Esophagus (tissue), 2 donors: Measurements from ENCODE around the gene PLA2G3. TPM values are rescaled to one million over a fixed set of nuclear protein-coding genes. Genes with fewer than 3 reads are reported as not detected.
A peak's percentile ranks its signal among the peaks of the same experiment; 100 is the strongest.

Experiments
- H3K27ac ChIP-seq, 2 donors: one replicate each; pipeline ENCODE4 v1.5.1; 2013; ENCODE audit warnings: low read depth in 2 of 2, mild to moderate bottlenecking in 2 of 2, inconsistent platforms in 1 of 2, low read length in 1 of 2, moderate library complexity in 1 of 2
- H3K27me3 ChIP-seq, 2 donors: one replicate each; pipeline ENCODE4 v1.6.1; 2013; ENCODE audit warnings: low read length in 2 of 2, control low read depth in 1 of 2, mild to moderate bottlenecking in 1 of 2; ENCODE audit not compliant: insufficient read depth in 2 of 2, control insufficient read depth in 1 of 2
- H3K36me3 ChIP-seq, 2 donors: one replicate each; pipeline ENCODE4 v1.6.1; 2013; ENCODE audit warnings: low read length in 1 of 2; ENCODE audit not compliant: control insufficient read depth in 2 of 2, insufficient read depth in 2 of 2
- H3K4me1 ChIP-seq, 2 donors: one replicate each; pipeline ENCODE4 v1.6.1; 2013; ENCODE audit warnings: low read length in 1 of 2; ENCODE audit not compliant: control insufficient read depth in 2 of 2, insufficient read depth in 2 of 2
- H3K4me3 ChIP-seq, 2 donors: one replicate each; pipeline ENCODE4 v1.5.1; 2013; ENCODE audit warnings: low read length in 2 of 2, mild to moderate bottlenecking in 2 of 2, low read depth in 1 of 2, moderate library complexity in 1 of 2
- H3K9me3 ChIP-seq, 2 donors: one replicate each; pipeline ENCODE4 v1.6.1; 2013; ENCODE audit warnings: mild to moderate bottlenecking in 2 of 2, low read depth in 1 of 2, low read length in 1 of 2, moderate library complexity in 1 of 2; ENCODE audit not compliant: control insufficient read depth in 2 of 2, insufficient read depth in 1 of 2
- WGBS, 2 donors: extraction: QIAGEN DNeasy Blood & Tissue Kit; methylation state at CpG; one replicate each; pipeline ENCODE4 v1.1.7; 2013; 5-methylcytosine and 5-hydroxymethylcytosine counted together
- polyA plus RNA-seq, 2 donors: library from polyadenylated mRNA; stranded (reverse); fragments of 200-250 nt; gene quantifications; one replicate each; pipeline ENCODE4 v1.2.3, GENCODE V29; 2013
- donor health status: healthy with polysubstance abuse.
- donor health status: Bipolar disorder and iron deficiency.

PLA2G3 gene
- polyA plus RNA-seq, 2 donors, result 5.3 to 13.1 TPM

DNA sequence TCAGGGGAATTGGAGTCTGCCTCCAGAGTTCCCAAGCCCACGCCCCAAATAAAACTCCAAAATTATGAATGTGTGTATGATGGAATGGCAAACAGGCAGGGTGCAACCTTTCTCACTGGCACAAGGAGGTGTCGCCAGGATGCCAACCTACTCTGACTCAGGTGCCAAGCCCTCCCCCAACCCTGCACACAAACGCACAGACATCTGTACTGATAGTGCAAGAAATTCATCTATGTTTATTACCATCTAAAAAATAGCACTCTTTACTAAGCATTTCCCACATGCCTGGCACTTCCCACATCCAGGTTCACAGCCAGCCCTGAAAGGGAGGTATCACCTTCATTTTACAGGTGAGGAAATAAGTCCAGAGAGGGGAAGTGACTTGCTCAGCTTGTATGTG, 1.2 kb downstream of the PLA2G3 start:
- WGBS, 2 donors, result 55 to 59% methylated on average over 3 of the region's 3 CpGs
- Histone ChIP-seq H3K9me3 (peaks cover 0 to 2% of the 10 kb centered on the region in 2 donors), H3K4me1 (peaks cover 8 to 43% of the 10 kb centered on the region in 2 donors), H3K27me3 (no peaks in the 10 kb centered on the region), H3K4me3 (peak overlapping the region in 1 of 2 donors; percentile 36), H3K36me3 (peaks cover 0 to 1% of the 10 kb centered on the region in 2 donors), H3K27ac (no peak overlapping the region)

DNA sequence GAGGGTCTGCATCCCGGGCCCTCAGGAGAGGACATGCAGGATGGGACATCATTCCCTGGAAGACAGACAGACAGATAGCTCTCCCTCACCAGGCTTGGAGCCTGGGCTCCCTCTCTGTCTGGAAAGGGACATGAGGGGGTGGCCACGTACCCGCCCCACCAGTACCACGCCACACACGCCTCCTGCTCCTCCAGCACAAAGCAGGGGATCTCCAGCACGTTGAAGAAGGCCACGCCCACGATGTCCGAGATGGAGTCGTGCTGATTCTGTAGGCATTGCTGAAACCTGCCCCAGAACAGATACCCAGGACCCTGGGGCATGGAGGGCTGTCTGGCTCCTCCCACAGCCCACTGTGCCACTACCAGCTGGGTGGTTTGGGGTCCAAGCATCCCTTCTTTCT, 2.2 kb downstream of the PLA2G3 start:
- H3K9me3 ChIP-seq, result peaks cover 0 to 2% of the 10 kb centered on the region in 2 donors
- peaks cover 0 to 1% of the 10 kb centered on the region in 2 donors for H3K36me3 ChIP-seq
- no peak overlapping the region for H3K4me3 ChIP-seq
- H3K27me3 ChIP-seq, result no peaks in the 10 kb centered on the region
- H3K27ac ChIP-seq, result no peak overlapping the region
- whole genome bisulfite sequencing, 2 donors, result 51 to 60% methylated on average over 10 of the region's 10 CpGs
- H3K4me1 ChIP-seq, result peaks cover 8 to 37% of the 10 kb centered on the region in 2 donors

DNA sequence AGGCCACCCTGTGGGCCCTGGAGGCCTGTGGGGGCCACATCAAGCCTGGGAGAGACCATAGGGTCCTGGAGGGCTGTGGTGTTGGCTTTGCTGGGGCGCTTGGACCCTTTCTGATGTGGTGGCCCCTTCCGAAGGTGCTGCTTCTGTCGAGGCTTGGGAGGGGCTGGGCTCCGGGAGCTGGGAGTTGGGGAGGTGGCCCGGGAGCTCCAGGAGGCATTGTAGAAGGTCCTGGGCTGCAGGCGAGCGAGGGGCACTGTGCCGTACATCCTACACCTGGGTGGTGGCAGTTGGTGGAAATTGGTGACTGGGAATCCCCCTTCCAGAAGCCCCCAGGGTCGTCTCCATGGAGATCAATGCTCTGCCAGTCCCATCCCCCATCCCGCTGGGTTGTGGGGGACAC, 2.6 kb downstream of the PLA2G3 start:
- 73 to 75% methylated on average over 10 of the region's 10 CpGs for WGBS, 2 donors
- H3K9me3 ChIP-seq, result peaks cover 0 to 2% of the 10 kb centered on the region in 2 donors

DNA sequence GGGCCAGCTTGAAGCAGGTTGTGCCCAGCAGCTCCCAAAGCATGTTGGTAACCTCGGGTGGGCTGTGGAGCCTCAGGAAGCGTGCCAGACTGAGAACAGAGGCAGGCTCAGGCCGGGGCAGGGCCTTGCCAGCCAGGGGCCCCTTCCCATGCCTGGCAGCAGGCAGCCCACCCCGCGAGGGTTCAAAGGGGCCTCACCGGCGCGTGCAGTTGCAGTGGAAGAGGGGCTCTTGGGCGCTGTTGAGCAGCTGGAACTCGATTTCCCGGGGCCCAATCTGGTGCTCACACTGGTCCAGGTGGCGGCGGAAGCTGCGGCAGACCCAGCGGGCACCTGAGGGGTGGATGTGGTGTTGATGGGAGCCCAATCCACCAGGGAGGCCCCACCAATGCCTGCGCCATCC, 3.6 kb downstream of the PLA2G3 start:
- Histone ChIP-seq H3K4me3 (no peak overlapping the region), H3K27me3 (no peaks in the 10 kb centered on the region), H3K36me3 (peaks cover 0 to 1% of the 10 kb centered on the region in 2 donors), H3K27ac (no peak overlapping the region), H3K4me1 (peaks cover 11 to 28% of the 10 kb centered on the region in 2 donors), H3K9me3 (peaks cover 0 to 2% of the 10 kb centered on the region in 2 donors)
- WGBS, 2 donors, result 89 to 92% methylated on average over 16 of the region's 16 CpGs

More for the DNA sequence above, 2.6 kb downstream of the PLA2G3 start:
- no peak overlapping the region for H3K4me3 ChIP-seq
- H3K4me1 ChIP-seq, result peaks cover 8 to 33% of the 10 kb centered on the region in 2 donors
- H3K27me3 ChIP-seq, result no peaks in the 10 kb centered on the region
- peaks cover 0 to 1% of the 10 kb centered on the region in 2 donors for H3K36me3 ChIP-seq
- no peak overlapping the region for H3K27ac ChIP-seq

DNA sequence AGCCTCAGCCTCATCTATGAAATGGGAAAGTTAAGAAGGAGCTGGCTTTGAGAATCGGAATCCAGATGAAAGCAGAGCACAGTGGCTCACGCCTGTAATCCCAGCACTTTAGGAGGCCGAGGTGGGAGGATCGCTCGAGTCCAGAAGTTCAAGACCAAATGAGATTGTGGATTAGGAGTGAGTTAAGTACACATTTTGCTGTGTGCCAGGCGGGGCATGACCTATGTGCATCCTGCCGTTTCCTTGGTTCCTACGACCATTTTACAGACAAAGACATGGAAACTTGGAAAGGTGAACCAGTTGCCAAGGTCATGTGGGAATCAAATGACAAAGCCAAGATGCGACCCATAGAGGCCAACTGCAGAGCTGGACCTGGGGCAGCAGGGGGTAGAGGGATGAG, 4.2 kb downstream of the PLA2G3 start:
- Histone ChIP-seq H3K36me3 (peaks cover 0 to 1% of the 10 kb centered on the region in 2 donors), H3K4me3 (no peak overlapping the region), H3K27me3 (no peaks in the 10 kb centered on the region), H3K9me3 (peaks cover 0 to 2% of the 10 kb centered on the region in 2 donors), H3K27ac (no peak overlapping the region), H3K4me1 (peaks cover 9 to 23% of the 10 kb centered on the region in 2 donors)
- WGBS, 2 donors, result 79 to 88% methylated on average over 9 of the region's 9 CpGs

DNA sequence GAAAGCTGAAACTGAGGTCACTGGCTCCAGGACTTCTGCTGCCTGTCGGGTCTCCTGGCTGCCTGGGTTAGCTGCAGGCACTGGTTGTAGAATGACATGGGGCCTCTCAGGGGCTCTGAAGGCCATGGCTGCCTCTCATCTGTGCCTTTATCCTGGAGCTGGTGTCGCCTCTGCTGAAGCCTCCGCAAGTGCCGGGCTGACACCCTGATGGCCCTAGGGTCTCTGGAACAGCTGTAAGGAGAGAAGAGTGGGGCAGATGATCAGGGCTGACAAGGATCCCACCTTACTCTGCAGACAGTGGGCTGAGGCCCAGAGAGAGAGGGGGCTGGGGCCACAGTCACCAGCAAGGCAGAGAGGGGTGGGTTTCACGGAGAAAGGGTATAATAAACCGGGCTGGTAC, 4.6 kb downstream of the PLA2G3 start:
- peaks cover 8 to 18% of the 10 kb centered on the region in 2 donors for H3K4me1 ChIP-seq
- H3K36me3 ChIP-seq, result peaks cover 0 to 1% of the 10 kb centered on the region in 2 donors
- no peak overlapping the region for H3K4me3 ChIP-seq
- no peak overlapping the region for H3K27ac ChIP-seq
- H3K27me3 ChIP-seq, result no peaks in the 10 kb centered on the region
- 92 to 93% methylated on average over 6 of the region's 6 CpGs for WGBS, 2 donors
- H3K9me3 ChIP-seq, result peaks cover 0 to 2% of the 10 kb centered on the region in 2 donors

DNA sequence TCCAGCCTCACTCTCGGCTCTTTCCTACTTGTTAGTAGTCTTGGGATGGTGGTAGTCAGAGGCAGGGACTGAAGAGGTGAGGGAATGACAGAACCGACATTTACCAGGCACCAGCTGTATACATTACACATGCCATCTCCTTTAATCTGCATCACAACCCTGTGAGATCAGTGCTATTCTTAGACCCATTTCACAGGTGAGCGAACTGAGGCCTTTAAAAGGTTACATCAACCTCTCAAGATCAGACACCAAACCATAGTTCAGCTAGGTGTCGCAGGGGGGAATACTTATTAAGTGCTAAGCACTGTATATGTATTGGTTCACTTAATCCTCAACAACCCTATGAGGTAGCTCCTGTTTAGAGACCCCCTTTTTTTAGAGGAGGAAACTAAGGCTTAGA, 5.6 kb downstream of the PLA2G3 start:
- 83 to 90% methylated on average over 4 of the region's 4 CpGs for WGBS, 2 donors
- no peak overlapping the region for H3K27ac ChIP-seq

DNA sequence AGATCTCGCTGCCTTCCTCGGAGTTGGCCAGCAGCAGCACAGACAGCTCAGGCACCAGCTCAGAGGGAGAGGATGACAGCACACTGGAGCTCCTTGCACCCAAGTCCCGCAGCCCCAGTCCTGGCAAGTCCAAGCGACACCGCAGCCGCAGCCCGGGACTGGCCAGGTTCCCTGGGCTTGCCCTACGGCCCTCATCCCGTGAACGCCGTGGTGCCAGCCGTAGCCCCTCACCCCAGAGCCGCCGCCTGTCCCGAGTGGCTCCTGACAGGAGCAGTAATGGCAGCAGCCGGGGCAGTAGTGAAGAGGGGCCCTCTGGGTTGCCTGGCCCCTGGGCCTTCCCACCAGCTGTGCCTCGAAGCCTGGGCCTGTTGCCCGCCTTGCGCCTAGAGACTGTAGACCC, 6.4 kb downstream of the PLA2G3 start:
- 91 to 92% methylated on average over 18 to 19 of the region's 19 CpGs for WGBS, 2 donors
- Histone ChIP-seq H3K36me3 (peaks cover 0 to 1% of the 10 kb centered on the region in 2 donors), H3K4me1 (peaks cover 6% of the 10 kb centered on the region in 2 donors), H3K27ac (no peak overlapping the region), H3K4me3 (no peak overlapping the region), H3K27me3 (no peaks in the 10 kb centered on the region), H3K9me3 (peaks cover 0 to 2% of the 10 kb centered on the region in 2 donors)

More for the DNA sequence above, 5.6 kb downstream of the PLA2G3 start:
- peaks cover 0 to 2% of the 10 kb centered on the region in 2 donors for H3K9me3 ChIP-seq
- no peak overlapping the region for H3K4me3 ChIP-seq
- peaks cover 6 to 8% of the 10 kb centered on the region in 2 donors for H3K4me1 ChIP-seq
- H3K36me3 ChIP-seq, result peaks cover 0 to 1% of the 10 kb centered on the region in 2 donors
- H3K27me3 ChIP-seq, result no peaks in the 10 kb centered on the region

DNA sequence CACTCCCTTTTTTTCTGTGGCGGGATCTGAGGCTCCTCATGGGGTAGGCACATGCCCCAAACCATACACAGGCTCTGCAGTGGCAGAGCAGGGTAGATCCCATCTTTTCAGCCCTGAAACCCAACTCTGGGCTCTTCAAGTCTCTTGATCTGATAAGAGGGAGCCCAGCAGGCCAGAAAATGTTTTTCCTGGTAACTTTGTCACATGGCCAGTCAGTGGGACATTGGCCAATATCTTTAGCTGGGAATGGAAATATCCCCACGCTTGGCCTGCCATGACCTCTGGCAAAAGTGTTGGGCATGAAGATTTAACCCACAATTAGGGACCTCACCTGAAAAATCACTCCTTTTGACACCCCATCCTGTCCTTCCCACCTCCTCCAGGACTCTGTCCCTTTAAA, 9.4 kb downstream of the PLA2G3 start:
- no peak overlapping the region for H3K4me3 ChIP-seq
- H3K4me1 ChIP-seq, result peaks cover 4 to 6% of the 10 kb centered on the region in 2 donors
- WGBS, 2 donors, result 78 to 83% methylated on average over 2 of the region's 2 CpGs
- H3K36me3 ChIP-seq, result peaks cover 0 to 1% of the 10 kb centered on the region in 2 donors
- H3K9me3 ChIP-seq, result no peaks in the 10 kb centered on the region
- no peak overlapping the region for H3K27ac ChIP-seq
- no peaks in the 10 kb centered on the region for H3K27me3 ChIP-seq

DNA sequence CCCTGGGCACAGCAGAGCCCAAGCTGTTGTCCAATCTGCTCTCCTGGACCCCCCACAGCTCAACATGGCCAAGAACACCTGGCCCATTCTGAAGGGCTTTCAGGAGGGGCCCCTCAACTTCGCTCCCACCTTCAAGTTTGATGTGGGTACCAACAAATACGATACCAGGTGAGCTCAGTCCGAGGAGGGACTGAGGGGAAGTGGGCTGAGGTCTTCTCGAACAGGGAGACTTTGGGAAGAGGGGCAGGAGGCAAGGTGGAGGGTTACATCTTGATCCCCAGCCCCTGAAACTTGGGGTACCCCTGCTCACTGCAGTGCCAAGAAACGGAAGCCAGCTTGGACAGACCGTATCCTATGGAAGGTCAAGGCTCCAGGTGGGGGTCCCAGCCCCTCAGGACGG, 12.2 kb downstream of the PLA2G3 start:
- Histone ChIP-seq H3K36me3 (no peaks in the 10 kb centered on the region), H3K4me1 (peaks cover 6% of the 10 kb centered on the region in 2 donors), H3K27ac (no peak overlapping the region), H3K4me3 (no peak overlapping the region), H3K9me3 (no peaks in the 10 kb centered on the region), H3K27me3 (no peaks in the 10 kb centered on the region)
- WGBS, 2 donors, result 89 to 92% methylated on average over 7 of the region's 7 CpGs
